ENCODE results near the gene EXT2. TPM values are rescaled to one million over a fixed set of nuclear protein-coding genes. Genes with fewer than 3 reads are reported as not detected.

The EXT2 gene
- polyA plus RNA-seq, 1 donor from 2014 or later = 77.5 TPM

- no peaks in the 10 kb centered on the region for H3K27me3 ChIP-seq (ENCODE audit: insufficient read depth, low read depth, low read length)
- no peak overlapping the region for H3K9ac ChIP-seq (ENCODE audit: low read length)
- no peak overlapping the region for H3K4me3 ChIP-seq (ENCODE audit: low read length)
- no peak overlapping the region for H3K27ac ChIP-seq (ENCODE audit: low read length)
- H3K9me3 ChIP-seq (ENCODE audit: low read length) = no peaks in the 10 kb centered on the region
- H2AFZ ChIP-seq (ENCODE audit: low read depth, low read length) = no peak overlapping the region
- no peaks in the 10 kb centered on the region for H3K9me2 ChIP-seq (ENCODE audit: insufficient read depth, low read length)
- no peaks in the 10 kb centered on the region for H3K36me3 ChIP-seq (ENCODE audit: insufficient read depth, low read length)
- no peaks in the 10 kb centered on the region for H3K79me2 ChIP-seq (replicated peaks; ENCODE audit: insufficient read depth, low read length)
- no peak for TF ChIP-seq TAF1 (IDR thresholded peaks at IDR 0.05; ENCODE audit: low read depth)
- no peak for TF ChIP-seq MXI1 (conservative IDR thresholded peaks at IDR 0.05; ENCODE audit: poor library complexity, severe bottlenecking)
- TF ChIP-seq SMC3 (conservative IDR thresholded peaks at IDR 0.05; ENCODE audit: poor library complexity) = no peak
- no peak for TF ChIP-seq POLR2AphosphoS5 (IDR thresholded peaks at IDR 0.05)
- no peak for TF ChIP-seq REST (IDR thresholded peaks at IDR 0.05; ENCODE audit: borderline replicate concordance)
- no peak for TF ChIP-seq CTCF (IDR thresholded peaks at IDR 0.05; ENCODE audit: poor library complexity, severe bottlenecking)
- TF ChIP-seq EZH2 (IDR thresholded peaks at IDR 0.05; ENCODE audit: borderline replicate concordance, insufficient read depth, low read length, poor library complexity, severe bottlenecking) = no peak
- TF ChIP-seq RAD21 (conservative IDR thresholded peaks at IDR 0.05) = no peak
- TF ChIP-seq EP300 (conservative IDR thresholded peaks at IDR 0.05; ENCODE audit: poor library complexity, severe bottlenecking) = no peak
- H3F3A ChIP-seq (ENCODE audit: insufficient read depth, low read length, poor library complexity, severe bottlenecking) = no peaks in the 10 kb centered on the region
- H3K4me2 ChIP-seq (ENCODE audit: low read length) = no peak overlapping the region
- H4K20me1 ChIP-seq (ENCODE audit: insufficient read depth) = no peaks in the 10 kb centered on the region
Observed at GRCh38 chr11:44172966-44173365, 77.5 kb downstream of the EXT2 start.

- Histone ChIP-seq H2AFZ (ENCODE audit: low read depth, low read length) (no peak overlapping the region), H3F3A (ENCODE audit: insufficient read depth, low read length, poor library complexity, severe bottlenecking) (no peaks in the 10 kb centered on the region), H3K9ac (ENCODE audit: low read length) (no peak overlapping the region), H3K4me2 (ENCODE audit: low read length) (no peak overlapping the region), H3K27ac (ENCODE audit: low read length) (no peak overlapping the region), H3K27me3 (ENCODE audit: insufficient read depth, low read depth, low read length) (no peaks in the 10 kb centered on the region), H3K79me2 (replicated peaks; ENCODE audit: insufficient read depth, low read length) (no peaks in the 10 kb centered on the region), H3K9me3 (ENCODE audit: low read length) (no peaks in the 10 kb centered on the region), H3K36me3 (ENCODE audit: insufficient read depth, low read length) (no peaks in the 10 kb centered on the region), H4K20me1 (ENCODE audit: insufficient read depth) (no peaks in the 10 kb centered on the region), H3K4me3 (ENCODE audit: low read length) (no peak overlapping the region), H3K9me2 (ENCODE audit: insufficient read depth, low read length) (no peaks in the 10 kb centered on the region)
- TF ChIP-seq MXI1 (conservative IDR thresholded peaks at IDR 0.05; ENCODE audit: poor library complexity, severe bottlenecking) = no peak
- TF ChIP-seq RAD21 (conservative IDR thresholded peaks at IDR 0.05) = no peak
- no peak for TF ChIP-seq EZH2 (IDR thresholded peaks at IDR 0.05; ENCODE audit: borderline replicate concordance, insufficient read depth, low read length, poor library complexity, severe bottlenecking)
- TF ChIP-seq SMC3 (conservative IDR thresholded peaks at IDR 0.05; ENCODE audit: poor library complexity) = no peak
- TF ChIP-seq EP300 (conservative IDR thresholded peaks at IDR 0.05; ENCODE audit: poor library complexity, severe bottlenecking) = no peak
- TF ChIP-seq CTCF (IDR thresholded peaks at IDR 0.05; ENCODE audit: poor library complexity, severe bottlenecking) = no peak
- TF ChIP-seq POLR2AphosphoS5 (IDR thresholded peaks at IDR 0.05) = no peak
- no peak for TF ChIP-seq REST (IDR thresholded peaks at IDR 0.05; ENCODE audit: borderline replicate concordance)
- no peak for TF ChIP-seq TAF1 (IDR thresholded peaks at IDR 0.05; ENCODE audit: low read depth)
Observed at GRCh38 chr11:44174842-44175241, 79.4 kb downstream of the EXT2 start.

Measured in neural cell (in vitro differentiated cells).